Astrocyte of the hippocampus (primary cell): Measurements from ENCODE around the gene KLHL13.
"Not testable (repeated sequence)": the region's sequence is repeated elsewhere in the genome, so short reads cannot be mapped to it uniquely, and the experiment has no call there.

Source experiments
- DNase-seq: peaks from one replicate; pipeline ENCODE4 v3.0.0; 2011; ENCODE audit warnings: low read depth, low spot score

KLHL13 gene

DNA sequence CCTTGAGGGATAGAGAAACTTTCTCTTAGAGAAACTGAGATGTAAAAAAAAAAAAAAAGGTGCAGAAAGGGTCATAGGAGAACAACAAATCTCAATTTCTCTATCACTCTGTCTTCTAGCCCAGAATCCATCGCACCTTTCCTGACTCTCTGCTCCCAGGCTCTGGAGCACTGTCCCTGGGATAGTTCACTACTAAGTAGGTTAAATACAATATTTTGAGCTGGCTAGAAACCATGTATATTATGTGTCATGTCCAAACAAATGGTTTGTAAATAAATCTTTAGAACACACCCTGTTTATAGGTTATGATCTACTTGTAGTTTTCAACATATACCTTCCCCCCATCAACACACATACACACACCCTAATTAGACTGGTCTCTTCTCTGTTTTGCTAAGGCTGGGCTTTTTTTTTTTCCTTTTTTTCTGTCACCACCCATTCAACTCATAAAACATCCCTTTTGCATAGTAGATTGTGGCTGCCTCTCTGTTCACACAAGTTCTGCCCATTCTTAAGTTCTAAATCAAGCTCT lies 124.4 kb downstream of the KLHL13 start:
- no peak for DNase-seq

DNA sequence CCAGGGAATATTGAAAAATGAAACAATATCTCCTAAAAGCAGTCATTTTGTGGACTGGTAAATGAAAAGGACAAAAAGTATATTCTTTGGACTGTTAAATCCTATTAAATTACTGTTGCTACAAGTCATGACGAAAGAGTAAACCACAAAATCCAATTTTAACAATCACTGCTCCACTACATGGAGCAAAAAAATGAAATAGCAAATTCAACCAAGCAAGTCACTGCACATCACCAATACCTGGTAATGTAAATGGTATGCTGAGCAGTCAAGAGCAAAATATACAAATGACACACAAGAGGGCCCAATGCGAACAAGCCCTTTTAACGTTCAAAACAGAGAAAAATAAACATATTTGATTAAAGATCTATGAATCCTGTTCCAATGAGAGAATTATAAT lies 126.2 kb downstream of the KLHL13 start:
- no peak for DNase-seq

DNA sequence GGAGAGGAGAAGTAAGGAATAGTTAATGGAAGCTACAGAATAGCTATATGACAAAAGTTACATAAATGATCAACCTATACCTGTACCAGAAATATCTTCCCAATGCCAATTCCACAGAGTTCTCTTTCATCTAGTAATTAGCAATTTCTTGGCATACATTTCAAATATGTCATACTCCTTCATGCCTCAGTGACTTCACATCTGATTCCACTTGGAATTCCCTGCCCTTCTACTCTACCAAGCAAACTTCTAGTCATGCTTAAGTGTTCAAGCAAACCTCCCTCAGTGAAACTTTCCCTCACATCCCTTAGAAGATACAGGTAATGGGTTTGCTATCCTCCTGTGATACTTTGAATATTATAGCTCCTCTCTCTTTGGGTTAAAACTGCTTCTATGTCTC lies 127.1 kb downstream of the KLHL13 start:
- DNase-seq: no peak

DNA sequence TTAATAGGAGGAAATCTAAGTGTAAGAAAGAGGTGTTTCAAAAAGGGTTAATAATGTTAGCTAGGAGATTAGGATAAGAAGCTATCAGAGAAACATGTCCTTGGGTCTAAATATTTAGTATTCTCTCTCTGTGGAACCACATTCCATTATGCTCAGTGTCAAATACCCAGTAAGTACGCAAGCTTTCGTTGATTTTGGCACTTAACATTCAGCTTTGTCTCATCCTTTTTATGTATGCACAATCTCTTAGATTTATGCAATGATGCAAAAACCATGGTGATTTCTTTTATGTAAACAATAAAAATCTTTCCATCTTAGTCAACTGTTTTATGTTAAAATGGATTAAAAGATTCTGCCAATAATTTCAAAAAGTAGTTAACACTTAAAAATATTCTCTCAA lies 129.2 kb downstream of the KLHL13 start:
- no peak for DNase-seq

DNA sequence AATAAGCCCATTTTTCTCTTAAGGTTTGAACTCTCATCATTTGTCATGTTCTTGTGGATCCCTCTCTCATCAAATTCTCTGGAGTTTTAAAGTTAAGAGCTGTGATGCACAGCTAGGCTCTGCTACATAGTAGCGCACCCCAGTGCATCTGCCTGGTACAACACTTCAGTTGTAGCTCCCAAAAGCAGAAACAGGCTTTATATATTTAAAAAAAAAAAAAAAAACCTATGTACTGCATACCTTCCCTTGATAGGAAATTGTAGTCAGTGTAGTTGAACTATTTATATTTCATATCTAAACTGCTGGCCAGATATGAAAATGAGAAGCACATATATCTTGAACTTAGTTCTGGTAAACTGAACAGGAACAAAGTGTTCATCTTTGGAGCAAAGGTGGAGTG lies 131.4 kb downstream of the KLHL13 start:
- no peak for DNase-seq

DNA sequence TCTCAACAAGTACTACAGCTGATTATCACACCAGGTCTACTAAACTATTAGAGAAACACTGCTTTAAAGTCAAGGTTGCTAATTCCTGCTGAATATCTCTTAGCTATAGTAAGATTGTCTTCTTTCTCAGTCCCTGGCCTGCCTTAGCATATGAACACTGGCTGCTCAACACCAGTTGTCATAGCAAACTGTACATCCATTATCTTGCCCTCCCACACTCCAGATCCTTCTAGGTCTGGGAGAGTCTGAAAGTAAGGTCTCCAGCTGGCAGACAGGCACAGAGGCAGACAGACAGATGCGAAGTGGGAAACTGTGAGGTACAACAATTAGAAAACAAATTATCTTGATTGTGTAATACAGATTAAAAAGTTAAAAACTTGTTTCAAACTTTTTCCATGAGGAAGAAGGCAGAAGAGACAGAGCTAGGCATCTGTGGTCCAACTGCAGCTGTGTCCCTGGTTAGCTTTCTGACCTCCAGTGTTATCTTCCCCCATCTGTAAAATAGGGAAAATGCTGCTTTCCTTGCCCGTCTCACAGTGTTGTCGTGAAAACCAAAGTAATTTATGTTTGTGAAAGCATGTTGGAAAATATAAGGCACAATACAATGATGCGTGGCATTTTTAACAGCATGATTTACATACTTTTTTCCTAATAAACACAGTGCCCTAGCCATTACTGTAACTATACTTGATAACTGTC lies 133.8 kb downstream of the KLHL13 start:
- DNase-seq: no peak

DNA sequence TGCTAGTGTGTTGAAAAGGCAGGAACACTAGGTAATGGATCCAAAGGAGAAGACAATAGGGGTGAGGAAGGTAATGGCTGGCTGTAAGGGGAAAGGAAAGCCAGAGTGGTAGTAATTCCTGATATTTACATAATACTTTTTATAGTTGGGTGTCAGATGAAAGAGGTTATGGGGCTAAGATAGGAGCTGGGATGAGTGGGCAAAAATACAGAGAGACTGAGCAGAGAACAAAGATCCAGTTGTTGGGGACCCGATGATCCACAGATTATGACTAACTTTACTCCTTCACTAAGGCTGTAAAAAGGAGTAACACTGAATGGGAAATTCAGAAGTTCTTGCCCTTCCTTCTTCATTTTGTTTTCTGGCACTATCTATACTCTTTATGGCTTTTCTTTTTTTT lies 138.2 kb downstream of the KLHL13 start:
- DNase-seq: no peak

DNA sequence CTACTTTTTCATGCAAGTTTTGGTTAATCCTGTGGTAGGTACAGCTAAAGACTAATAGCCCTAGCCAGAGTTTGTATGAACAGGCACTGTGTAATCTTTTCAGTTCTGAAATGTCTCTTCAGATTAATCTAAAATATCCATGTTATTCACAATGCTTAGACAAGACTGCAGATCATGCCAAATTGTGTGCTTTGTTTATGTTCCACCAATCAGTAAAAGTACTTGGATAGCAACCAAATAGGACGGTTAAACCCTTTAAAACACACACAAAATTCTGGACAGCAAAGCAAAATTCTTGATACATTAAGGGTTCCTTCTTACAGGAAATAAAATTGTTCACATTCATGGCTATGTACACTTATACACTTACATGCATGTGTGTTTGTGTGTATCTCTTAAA lies 139.1 kb downstream of the KLHL13 start:
- no peak for DNase-seq

DNA sequence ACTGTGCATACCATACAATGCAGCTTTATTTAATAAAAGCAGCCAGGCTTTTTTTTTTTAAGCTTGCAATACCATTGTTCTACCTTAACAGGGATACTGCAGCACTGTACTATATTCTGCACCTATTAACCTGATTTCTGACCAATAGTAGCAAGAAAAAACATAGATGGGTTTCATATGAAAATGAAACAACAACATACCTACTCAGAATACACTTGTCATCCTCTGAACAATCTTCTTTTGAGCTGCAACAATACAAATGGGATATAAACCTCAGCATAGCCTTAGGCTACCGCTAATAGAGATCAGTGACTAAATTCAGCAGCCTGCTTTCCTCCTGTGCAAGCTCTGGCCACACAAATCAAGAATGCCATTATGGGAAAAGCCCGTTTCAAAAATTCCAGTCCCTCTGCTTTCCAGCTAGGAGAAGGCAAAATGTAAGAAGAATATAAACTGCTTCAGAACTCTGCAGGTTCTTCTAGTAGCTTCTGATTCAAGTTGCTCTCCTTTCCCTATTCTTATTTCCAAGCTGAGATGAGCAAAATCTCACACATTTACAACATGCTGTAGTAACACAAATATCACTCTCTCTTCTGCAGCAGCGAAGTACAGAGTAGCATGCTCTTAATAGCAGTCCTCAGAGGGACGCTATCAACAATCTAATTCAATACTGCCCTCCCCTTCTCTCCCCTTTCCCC lies 143.4 kb downstream of the KLHL13 start:
- DNase-seq: no peak

DNA sequence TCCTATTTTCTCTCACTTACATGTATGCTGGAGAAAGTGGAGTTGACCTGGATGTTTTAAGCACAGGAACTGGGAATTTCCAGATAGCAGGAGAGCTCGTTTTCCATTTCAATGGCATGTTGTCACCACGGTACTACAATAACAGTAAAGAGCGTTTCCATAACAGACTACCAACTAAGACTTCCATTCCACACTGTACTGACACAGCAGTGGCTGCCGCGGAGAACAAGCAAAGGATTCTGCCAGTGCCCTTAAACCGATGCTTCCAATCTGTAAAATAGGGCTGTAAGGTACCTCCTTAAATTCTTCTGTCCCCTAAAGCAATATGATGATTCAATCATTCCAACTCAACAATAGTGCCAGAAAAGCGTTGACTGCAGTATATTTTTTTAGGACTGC lies 143.9 kb downstream of the KLHL13 start:
- DNase-seq: peak; percentile 59

DNA sequence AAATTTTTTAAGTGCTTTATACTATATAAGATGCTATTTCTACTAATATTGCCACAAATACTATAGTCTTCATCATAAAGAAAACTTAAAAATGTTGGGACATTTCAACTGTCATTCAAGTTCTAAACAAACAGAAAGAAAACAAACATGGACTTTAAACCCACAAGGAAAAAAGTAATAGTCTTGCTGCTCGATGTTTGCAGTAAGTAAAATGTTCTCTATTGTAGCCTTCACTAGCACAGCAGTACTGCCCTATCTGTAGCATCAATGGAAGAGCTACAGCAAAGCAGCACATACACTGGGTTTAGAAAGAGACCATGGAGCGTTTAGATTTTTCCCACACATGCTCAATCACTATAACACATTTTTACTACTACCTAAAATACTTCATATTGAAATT lies 146.8 kb downstream of the KLHL13 start:
- DNase-seq: no peak

DNA sequence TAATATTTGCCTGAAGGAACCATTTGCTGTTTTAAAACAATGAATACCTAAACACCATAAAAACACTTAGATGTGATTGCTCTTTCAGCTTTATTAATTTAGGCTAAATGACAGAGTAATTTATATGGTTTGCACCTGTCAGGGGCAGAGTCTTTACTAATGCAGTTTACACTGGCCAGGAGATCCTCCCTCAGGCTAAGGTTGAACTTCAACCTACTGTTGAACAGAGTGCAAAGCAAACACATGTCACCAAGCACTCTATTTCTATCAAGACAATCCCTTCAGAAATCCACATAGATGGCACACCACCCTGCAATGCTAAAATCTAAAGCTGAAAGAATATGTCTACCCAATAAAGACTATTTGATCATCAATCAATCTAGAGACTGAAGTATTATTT lies 147.3 kb downstream of the KLHL13 start:
- DNase-seq: no peak

DNA sequence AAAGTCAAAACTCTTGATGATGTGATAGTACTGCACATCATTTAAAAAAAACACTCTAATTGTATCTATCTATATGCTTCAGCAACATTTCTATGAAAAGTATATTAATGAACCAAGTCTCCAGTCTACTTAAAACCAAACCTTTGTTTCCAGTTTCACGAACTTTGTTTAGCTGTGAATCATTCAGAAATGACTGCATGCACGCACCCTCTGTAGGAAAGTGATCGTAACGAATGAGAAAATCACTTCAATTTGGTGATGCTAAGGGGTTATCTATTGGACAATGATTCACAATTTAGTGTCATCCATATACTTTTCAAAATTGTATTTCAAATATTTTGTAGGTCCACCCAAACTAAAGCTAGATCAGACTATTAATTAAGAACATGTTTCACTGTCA lies 157.6 kb downstream of the KLHL13 start:
- DNase-seq: no peak

DNA sequence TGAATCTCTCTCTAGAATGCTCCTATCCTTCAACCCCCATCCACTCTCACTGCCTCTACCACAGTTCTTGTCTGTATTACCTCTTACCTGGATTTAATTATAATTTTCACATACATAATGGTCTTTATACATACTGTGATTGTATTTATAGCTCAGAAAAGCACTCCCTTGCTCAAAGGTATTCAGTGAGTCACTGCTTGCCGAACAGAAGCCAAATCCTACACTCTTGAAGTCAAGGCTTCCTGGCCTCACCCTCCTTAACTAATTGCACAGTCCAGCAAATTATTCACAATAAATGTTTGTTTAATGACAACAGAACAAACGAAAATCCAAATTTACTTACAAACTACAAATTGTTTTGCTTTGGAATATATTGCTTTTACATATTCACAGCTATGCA lies 159.5 kb downstream of the KLHL13 start:
- DNase-seq: peak; percentile 47

DNA sequence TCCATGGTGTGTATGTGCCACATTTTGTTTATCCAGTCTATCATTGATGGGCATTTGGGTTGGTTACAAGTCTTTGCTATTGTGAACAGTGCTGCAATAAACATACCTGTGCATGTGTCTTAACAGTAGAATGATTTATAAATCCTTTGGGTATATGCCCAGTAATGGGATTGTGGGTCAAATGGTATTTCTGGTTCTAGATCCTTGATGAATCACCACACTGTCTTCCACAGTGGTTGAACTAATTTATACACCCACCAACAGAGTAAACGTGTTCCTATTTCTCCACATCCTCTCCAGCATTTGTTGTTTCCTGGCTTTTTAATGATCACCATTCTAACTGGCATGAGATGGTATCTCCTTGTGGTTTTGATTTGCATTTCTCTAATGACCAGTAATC lies 177.3 kb downstream of the KLHL13 start:
- DNase-seq: peak; percentile 4

DNA sequence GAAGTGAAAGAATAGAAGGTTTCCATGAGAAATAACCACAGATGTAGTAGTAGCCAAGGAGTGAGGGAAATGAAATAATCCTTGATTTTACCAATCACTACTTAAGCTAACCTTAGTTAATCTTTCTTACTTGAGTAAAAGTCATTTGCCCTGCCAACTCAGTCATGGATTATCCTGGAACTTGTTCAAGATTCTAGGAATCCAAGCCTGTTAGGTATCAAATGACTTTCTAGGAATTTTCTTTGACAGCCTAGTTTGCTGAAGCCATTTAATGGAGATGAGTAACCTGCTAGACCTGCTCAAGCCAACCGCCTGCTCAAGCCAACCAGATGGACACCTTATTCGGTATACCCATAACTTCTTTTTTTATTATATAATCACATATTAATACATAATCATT lies 180.5 kb downstream of the KLHL13 start:
- DNase-seq: no peak

DNA sequence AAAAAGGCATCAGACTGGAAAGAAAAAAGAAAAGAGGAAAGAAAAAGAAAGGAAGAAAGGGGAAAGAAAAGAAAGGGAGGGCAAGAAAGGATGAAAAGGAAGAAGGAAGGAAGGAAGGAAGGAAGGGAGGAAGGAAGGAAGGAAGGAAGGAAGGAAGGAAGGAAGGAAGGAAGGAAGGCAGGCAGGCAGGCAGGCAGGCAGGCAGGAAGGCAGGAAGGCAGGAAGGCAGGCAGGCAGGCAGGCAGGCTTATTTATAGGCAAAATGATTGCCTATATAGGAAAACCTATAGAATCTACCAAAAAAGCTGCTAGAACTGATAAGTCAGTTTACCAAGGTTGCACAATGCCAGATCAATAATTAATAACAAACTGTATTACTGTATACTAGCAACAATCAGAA lies 186.5 kb downstream of the KLHL13 start:
- DNase-seq: not testable (repeated sequence)

DNA sequence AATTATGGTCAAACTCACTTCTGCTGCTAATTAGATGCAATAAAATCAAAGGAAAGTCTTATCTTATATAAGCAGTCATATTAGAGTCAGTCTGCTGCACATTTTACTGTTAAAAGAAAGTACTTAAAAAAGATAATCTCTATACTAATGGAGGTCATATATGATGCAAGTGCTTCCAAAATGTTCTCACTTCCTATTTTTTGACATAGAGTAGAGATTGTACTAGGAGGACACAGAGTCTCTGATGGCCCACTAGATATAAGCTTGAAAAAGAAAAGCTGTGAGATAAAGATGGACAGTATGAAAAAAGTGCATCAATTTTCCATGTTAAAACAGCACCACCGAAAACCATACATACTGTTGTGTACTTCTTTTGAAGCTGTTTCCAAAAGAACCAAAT lies 196.9 kb downstream of the KLHL13 start:
- DNase-seq: no peak

DNA sequence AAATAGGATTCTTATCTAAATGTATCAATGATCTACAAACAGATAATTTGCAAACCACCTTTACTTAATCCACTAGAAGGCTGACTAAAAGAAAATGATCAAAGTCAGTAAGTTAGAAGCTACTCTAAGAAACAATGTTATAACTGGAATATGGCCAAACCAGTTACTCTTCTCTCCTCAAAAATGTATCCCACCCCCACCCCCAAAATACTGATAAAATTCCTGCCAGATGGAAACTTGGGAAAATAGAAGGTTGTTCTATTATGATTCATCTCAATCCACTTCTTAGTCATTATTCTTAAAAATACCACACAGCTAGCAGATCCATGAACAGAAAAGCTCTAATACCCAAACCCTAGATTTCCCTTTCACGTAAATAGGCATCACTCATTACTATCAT lies 206.4 kb downstream of the KLHL13 start:
- peak; percentile 4 for DNase-seq

DNA sequence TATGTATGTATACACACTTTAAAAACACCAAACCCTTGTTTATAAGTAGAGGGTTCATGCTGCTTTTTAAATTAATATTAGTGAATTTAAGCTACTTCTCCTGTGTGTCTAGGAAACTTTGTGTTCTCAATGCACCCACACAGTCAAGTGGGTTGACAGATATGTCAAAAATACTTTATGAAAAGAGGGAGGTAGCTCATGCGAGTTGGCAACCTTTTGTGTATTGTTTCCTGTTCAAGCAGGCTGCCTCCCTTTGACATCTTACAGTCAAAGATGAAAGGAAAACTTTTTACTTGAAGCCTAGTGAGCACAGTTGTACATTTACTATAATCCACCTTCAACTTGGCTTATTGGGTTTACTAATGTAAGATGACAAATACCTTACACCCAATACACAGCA lies 218.4 kb downstream of the KLHL13 start:
- DNase-seq: no peak

DNA sequence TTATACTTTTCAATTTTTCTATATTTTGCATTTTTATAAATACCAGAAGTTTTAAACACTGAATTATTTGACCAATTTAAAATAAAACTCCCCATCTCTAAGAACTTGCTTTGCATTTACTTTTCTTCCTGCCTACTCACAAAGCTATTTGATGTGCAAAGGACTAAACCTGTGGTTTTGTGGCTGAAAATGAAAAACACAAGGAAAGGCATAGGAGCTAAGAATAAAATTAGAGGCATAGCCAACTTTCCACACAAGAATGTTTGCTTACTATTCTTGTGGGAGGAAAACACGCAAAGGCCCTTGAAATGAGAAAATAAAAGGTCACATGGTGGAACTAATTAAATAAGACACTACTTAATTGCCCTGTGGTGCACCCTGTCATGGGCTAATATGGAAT lies 221.2 kb downstream of the KLHL13 start:
- DNase-seq: peak; percentile 65

DNA sequence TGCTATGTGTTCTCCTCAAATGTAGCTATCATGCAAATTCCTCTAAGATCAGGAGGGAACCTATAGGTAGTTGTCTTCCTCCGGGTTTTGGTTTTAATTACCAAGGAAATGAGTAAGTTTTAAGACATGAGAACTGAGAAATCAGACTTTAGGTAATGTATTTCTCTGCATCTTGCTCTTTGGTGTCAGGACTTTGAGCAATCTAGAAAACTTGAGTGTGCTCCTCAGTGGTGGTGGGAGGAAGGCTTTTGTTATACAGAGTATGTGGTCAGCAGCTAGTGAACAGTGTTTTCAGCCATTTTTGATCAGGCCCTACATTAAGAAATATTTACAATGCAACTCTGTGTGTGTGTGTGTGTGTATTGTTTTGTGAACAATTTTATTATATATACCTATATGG lies 224.1 kb downstream of the KLHL13 start:
- no peak for DNase-seq

DNA sequence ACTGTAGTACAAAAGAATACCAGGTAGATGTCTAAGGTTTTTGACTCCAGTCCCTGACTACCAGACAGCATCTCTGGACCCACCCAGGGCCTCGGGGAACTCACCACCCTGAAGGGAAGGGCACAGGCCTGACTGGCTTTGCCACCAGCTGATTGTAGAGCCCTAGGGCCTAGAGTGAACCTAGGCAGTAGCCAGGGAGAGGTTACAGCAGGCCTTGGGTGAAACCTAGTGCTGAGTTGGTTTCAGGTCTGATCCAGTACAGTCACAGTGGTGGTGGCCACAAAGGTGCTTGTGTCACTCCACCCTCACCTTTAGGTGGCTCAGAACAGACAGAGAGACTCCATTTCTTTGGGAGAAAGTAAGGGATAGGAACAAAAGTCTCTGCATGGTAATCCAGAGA lies 244.8 kb downstream of the KLHL13 start:
- DNase-seq: no peak
